Activated naive CD4-positive, alpha-beta T cell treated with anti-CD3 and anti-CD28 coated beads, Interleukin-2, amount 10 ng/mL, durations not matched to agents 7 days and 5 days (primary cell): ENCODE measurements around the gene MBLAC2.

Source experiments
- CTCF ChIA-PET: fragments of 350-600 bp; sonication (Branson Sonifier 250); formaldehyde crosslinking; loops from one replicate; lab custom pipeline; 2021; ENCODE audit warnings: antibody characterized with exemption; lab: Charles Lee
- DNase-seq: peaks from one replicate; pipeline ENCODE4 v3.0.0-alpha.2; 2020
- H3K27ac Mint-ChIP-seq: one replicate; pipeline ENCODE4 v1.8.0; 2021; ENCODE audit warnings: mild to moderate bottlenecking, moderate library complexity, mixed read lengths
- H3K27me3 Mint-ChIP-seq: one replicate; pipeline ENCODE4 v1.8.0; 2021; ENCODE audit warnings: mild to moderate bottlenecking, mixed read lengths
- H3K36me3 Mint-ChIP-seq: one replicate; pipeline ENCODE4 v1.8.0; 2021; ENCODE audit warnings: mixed read lengths
- H3K4me1 Mint-ChIP-seq: one replicate; pipeline ENCODE4 v1.8.0; 2021; ENCODE audit warnings: mixed read lengths
- H3K4me3 Mint-ChIP-seq: one replicate; pipeline ENCODE4 v1.8.0; 2021; ENCODE audit warnings: mild to moderate bottlenecking, moderate library complexity, mixed read lengths
- H3K9me3 Mint-ChIP-seq: one replicate; pipeline ENCODE4 v1.8.0; 2021; ENCODE audit warnings: mixed read lengths

The MBLAC2 gene

GRCh38 chr5:90434116-90434714 is 40.4 kb downstream of the MBLAC2 start:
- Mint-ChIP-seq H3K4me3 (no peak overlapping the region), H3K27ac (no peak overlapping the region), H3K27me3 (peaks cover 8% of the 10 kb centered on the region), H3K36me3 (no peaks in the 10 kb centered on the region), H3K4me1 (no peaks in the 10 kb centered on the region), H3K9me3 (no peaks in the 10 kb centered on the region)
- DNase-seq: peak; percentile 71
- CTCF ChIA-PET: interaction anchor here (1.2 kb wide), 1 partner anchor 1704 kb away, joined by 3 read pairs; no protein-coding TSS in a partner anchor

GRCh38 chr5:90424245-90424644 is 50.3 kb downstream of the MBLAC2 start:
- no peaks in the 10 kb centered on the region for H3K36me3 Mint-ChIP-seq
- H3K27ac Mint-ChIP-seq: no peak overlapping the region
- H3K9me3 Mint-ChIP-seq: no peaks in the 10 kb centered on the region
- H3K4me1 Mint-ChIP-seq: no peaks in the 10 kb centered on the region
- H3K27me3 Mint-ChIP-seq: peaks cover 26% of the 10 kb centered on the region
- no peak overlapping the region for H3K4me3 Mint-ChIP-seq
- DNase-seq: no peak
- CTCF ChIA-PET: no interaction called here

GRCh38 chr5:90421136-90421535 is 53.4 kb downstream of the MBLAC2 start:
- Mint-ChIP-seq H3K27ac (no peak overlapping the region), H3K4me3 (no peak overlapping the region), H3K9me3 (no peaks in the 10 kb centered on the region), H3K36me3 (no peaks in the 10 kb centered on the region), H3K27me3 (peaks cover 25% of the 10 kb centered on the region), H3K4me1 (no peaks in the 10 kb centered on the region)
- CTCF ChIA-PET: interaction anchor here (1.5 kb wide), 1 partner anchor 16 kb away, joined by 7 read pairs; no protein-coding TSS in a partner anchor
- no peak for DNase-seq

GRCh38 chr5:90418214-90418613 is 56.4 kb downstream of the MBLAC2 start:
- Mint-ChIP-seq H3K9me3 (no peaks in the 10 kb centered on the region), H3K4me3 (no peak overlapping the region), H3K27ac (no peak overlapping the region), H3K36me3 (no peaks in the 10 kb centered on the region), H3K27me3 (peaks cover 25% of the 10 kb centered on the region), H3K4me1 (no peaks in the 10 kb centered on the region)
- CTCF ChIA-PET: no interaction called here
- DNase-seq: no peak

GRCh38 chr5:90410178-90410762 is 64.3 kb downstream of the MBLAC2 start:
- peaks cover 15% of the 10 kb centered on the region for H3K4me1 Mint-ChIP-seq
- H3K27me3 Mint-ChIP-seq: peaks cover 5% of the 10 kb centered on the region
- H3K9me3 Mint-ChIP-seq: no peaks in the 10 kb centered on the region
- H3K27ac Mint-ChIP-seq: no peak overlapping the region
- CTCF ChIA-PET: interaction anchor here (1.0 to 1.9 kb wide), 4 partner anchors 26 to 119 kb away, joined by 3 to 12 read pairs (median 4); partner anchors contain the start of gene LYSMD3
- no peak overlapping the region for H3K4me3 Mint-ChIP-seq
- DNase-seq: no peak
- peaks cover 13% of the 10 kb centered on the region for H3K36me3 Mint-ChIP-seq

GRCh38 chr5:90409318-90410177 is 65.0 kb downstream of the MBLAC2 start, which contains the start of gene CETN3:
Gene CETN3, minus strand, starts transcription at chr5:90409756. Its CDS starts 95 bp downstream, at chr5:90409661.
- no peak within 1 kb of the TSS for H3K4me3 Mint-ChIP-seq
- peaks cover 18% of the 10 kb centered on the region for H3K36me3 Mint-ChIP-seq
- H3K27me3 Mint-ChIP-seq: peaks cover 5% of the 10 kb centered on the region
- H3K27ac Mint-ChIP-seq: no peak within 1 kb of the TSS
- H3K4me1 Mint-ChIP-seq: peaks cover 16% of the 10 kb centered on the region
- no peaks in the 10 kb centered on the region for H3K9me3 Mint-ChIP-seq
- DNase-seq: peak; percentile 94
- CTCF ChIA-PET: interaction anchor here (1.5 to 1.9 kb wide), 2 partner anchors 63 to 119 kb away, joined by 4 to 12 read pairs; partner anchors contain the start of gene LYSMD3

GRCh38 chr5:90408571-90409317 is 65.8 kb downstream of the MBLAC2 start:
- H3K27ac Mint-ChIP-seq: no peak overlapping the region
- no peak for DNase-seq
- H3K4me3 Mint-ChIP-seq: no peak overlapping the region
- H3K9me3 Mint-ChIP-seq: no peaks in the 10 kb centered on the region
- H3K27me3 Mint-ChIP-seq: peaks cover 5% of the 10 kb centered on the region
- CTCF ChIA-PET: interaction anchor here (1.9 kb wide), 1 partner anchor 120 kb away, joined by 12 read pairs; the partner anchor contains the start of gene LYSMD3
- peaks cover 20% of the 10 kb centered on the region for H3K36me3 Mint-ChIP-seq
- peaks cover 16% of the 10 kb centered on the region for H3K4me1 Mint-ChIP-seq
